ENCODE data around the gene KRTAP10-12. TPM values are rescaled to one million over a fixed set of nuclear protein-coding genes. Genes with fewer than 3 reads are reported as not detected.

KRTAP10-12 gene
- total RNA-seq, 1 experiment from 2014 or later, result not detected

DNA sequence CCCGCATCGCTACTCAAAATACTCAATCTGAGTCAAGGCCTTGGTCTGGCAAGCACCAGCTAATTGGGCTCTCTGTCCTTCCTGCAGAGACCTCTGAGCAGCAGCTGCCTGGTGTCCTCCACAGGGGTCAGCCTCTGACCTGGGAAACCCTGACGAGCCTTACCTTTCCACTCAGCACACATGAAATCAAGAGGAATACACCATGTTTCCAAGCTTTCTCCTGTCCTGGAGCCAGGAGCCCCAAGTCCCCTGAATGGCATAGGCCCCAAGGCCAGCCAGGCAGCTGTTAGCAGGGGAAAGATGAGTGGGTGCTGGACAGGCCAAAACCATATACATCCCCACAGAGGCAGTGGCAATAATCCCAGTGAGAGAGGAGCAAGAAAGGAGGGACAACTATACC is 41.6 kb downstream of the KRTAP10-12 start:
- Histone ChIP-seq H3K27me3 (ENCODE audit: control insufficient read depth, insufficient read depth, low read length) (no peaks in the 10 kb centered on the region), H3K27ac (ENCODE audit: low read length) (no peak overlapping the region), H3K4me1 (ENCODE audit: control insufficient read depth, insufficient read depth, low read length) (no peaks in the 10 kb centered on the region), H3K9me3 (ENCODE audit: control insufficient read depth, insufficient read depth, low read depth, low read length) (no peaks in the 10 kb centered on the region), H3K36me3 (ENCODE audit: control insufficient read depth, insufficient read depth, low read length) (no peaks in the 10 kb centered on the region), H3K4me3 (ENCODE audit: low read depth in 2 of 2, low read length in 2 of 2) (no peak overlapping the region)
- CTCF ChIA-PET, result no interaction called here
- ATAC-seq, result no peak
- BruUV-seq (replicated peaks), result no TSS peak
- POLR2A ChIA-PET, result no interaction called here
- no peak for TF ChIP-seq POLR2AphosphoS5 (IDR thresholded peaks at IDR 0.05; ENCODE audit: low read depth, low read length)
- no peak for TF ChIP-seq SIN3A (IDR thresholded peaks at IDR 0.05; ENCODE audit: borderline replicate concordance, insufficient read depth, low read depth, low read length)
- TF ChIP-seq, protein P1, sequence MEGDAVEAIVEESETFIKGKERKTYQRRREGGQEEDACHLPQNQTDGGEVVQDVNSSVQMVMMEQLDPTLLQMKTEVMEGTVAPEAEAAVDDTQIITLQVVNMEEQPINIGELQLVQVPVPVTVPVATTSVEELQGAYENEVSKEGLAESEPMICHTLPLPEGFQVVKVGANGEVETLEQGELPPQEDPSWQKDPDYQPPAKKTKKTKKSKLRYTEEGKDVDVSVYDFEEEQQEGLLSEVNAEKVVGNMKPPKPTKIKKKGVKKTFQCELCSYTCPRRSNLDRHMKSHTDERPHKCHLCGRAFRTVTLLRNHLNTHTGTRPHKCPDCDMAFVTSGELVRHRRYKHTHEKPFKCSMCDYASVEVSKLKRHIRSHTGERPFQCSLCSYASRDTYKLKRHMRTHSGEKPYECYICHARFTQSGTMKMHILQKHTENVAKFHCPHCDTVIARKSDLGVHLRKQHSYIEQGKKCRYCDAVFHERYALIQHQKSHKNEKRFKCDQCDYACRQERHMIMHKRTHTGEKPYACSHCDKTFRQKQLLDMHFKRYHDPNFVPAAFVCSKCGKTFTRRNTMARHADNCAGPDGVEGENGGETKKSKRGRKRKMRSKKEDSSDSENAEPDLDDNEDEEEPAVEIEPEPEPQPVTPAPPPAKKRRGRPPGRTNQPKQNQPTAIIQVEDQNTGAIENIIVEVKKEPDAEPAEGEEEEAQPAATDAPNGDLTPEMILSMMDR (IDR thresholded peaks at IDR 0.05), result no peak
- no peak for TF ChIP-seq TCF7L2 (IDR thresholded peaks at IDR 0.05; ENCODE audit: low read depth, low read length)
- no peak for TF ChIP-seq REST (IDR thresholded peaks at IDR 0.05; ENCODE audit: insufficient read depth in 1 of 2, low read depth in 2 of 2, low read length in 1 of 2)
- in situ Hi-C loops (cut with HindIII; ENCODE audit: low pct_unique_long_range_greater_than_20kb, low sequenced_read_pairs), result no loop called here
- intact Hi-C loops (cut with micrococcal nuclease; ENCODE audit: unreplicated experiment), result no loop called here
- no peak for DNase-seq (ENCODE audit: low read depth, low spot score)

DNA sequence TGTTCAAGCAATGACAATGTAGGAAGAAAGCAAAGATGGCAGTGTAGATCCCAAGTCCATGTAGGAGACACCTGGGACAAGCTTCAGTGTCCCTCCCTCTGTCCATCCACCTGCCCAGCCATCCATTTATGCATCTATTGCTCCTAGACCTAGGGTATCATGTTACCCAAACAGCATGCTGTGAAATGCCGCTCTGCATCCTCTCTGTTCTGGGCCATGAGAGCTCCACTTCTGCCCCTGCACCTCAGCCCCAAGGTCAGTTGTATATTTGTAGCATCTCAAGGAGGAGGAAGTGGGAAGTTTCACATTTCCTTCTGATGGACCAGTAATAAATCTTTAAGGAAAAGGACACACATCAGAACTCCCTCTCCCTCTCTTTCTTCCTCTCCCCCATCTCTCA is 42.3 kb downstream of the KRTAP10-12 start:
- Histone ChIP-seq H3K36me3 (ENCODE audit: control insufficient read depth, insufficient read depth, low read length) (no peaks in the 10 kb centered on the region), H3K9me3 (ENCODE audit: control insufficient read depth, insufficient read depth, low read depth, low read length) (no peaks in the 10 kb centered on the region), H3K4me3 (ENCODE audit: low read depth in 2 of 2, low read length in 2 of 2) (no peak overlapping the region), H3K27me3 (ENCODE audit: control insufficient read depth, insufficient read depth, low read length) (no peaks in the 10 kb centered on the region), H3K4me1 (ENCODE audit: control insufficient read depth, insufficient read depth, low read length) (no peaks in the 10 kb centered on the region), H3K27ac (ENCODE audit: low read length) (no peak overlapping the region)
- ChIA-PET POLR2A (no interaction called here), CTCF (no interaction called here)
- no TSS peak for BruUV-seq (replicated peaks)
- DNase-seq (ENCODE audit: low read depth, low spot score) (no peak), ATAC-seq (no peak)
- TF ChIP-seq TCF7L2 (IDR thresholded peaks at IDR 0.05; ENCODE audit: low read depth, low read length) (no peak), REST (IDR thresholded peaks at IDR 0.05; ENCODE audit: insufficient read depth in 1 of 2, low read depth in 2 of 2, low read length in 1 of 2) (no peak), SIN3A (IDR thresholded peaks at IDR 0.05; ENCODE audit: borderline replicate concordance, insufficient read depth, low read depth, low read length) (no peak), POLR2AphosphoS5 (IDR thresholded peaks at IDR 0.05; ENCODE audit: low read depth, low read length) (no peak)
- TF ChIP-seq, protein P1 (IDR thresholded peaks at IDR 0.05), result no peak
- in situ Hi-C loops (cut with HindIII; ENCODE audit: low pct_unique_long_range_greater_than_20kb, low sequenced_read_pairs), result no loop called here
- intact Hi-C loops (cut with micrococcal nuclease; ENCODE audit: unreplicated experiment), result no loop called here

Measured in Panc1 (cell line).